GM23338 (cell line): ENCODE measurements around the gene CASP2. TPM values are rescaled to one million over a fixed set of nuclear protein-coding genes. Genes with fewer than 3 reads are reported as not detected.

Source experiments
- ATAC-seq: fragments of 200-7000 bp; cut with Tn5 transposase; 3 replicates; pipeline ENCODE4 v1.9.1; 2020
- DNase-seq: peaks from one replicate; pipeline ENCODE4 v3.0.0-alpha.2; 2015; ENCODE audit warnings: low spot score
- H2AFZ ChIP-seq: fragments of 200-600 bp; sonication (generic); 2 replicates; pipeline ENCODE4 v1.8.0; 2016; ENCODE audit warnings: antibody characterized with exemption, mild to moderate bottlenecking, moderate library complexity
- H3F3A ChIP-seq: fragments of 200-600 bp; sonication (generic); replicated peaks from 2 replicates; pipeline ENCODE4 v1.8.0; 2017; ENCODE audit warnings: antibody characterized with exemption, mixed run types, low read depth
- H3K27ac ChIP-seq: fragments of 200-600 bp; sonication (generic); 2 replicates; pipeline ENCODE4 v1.6.1; 2016; ENCODE audit warnings: low read depth
- H3K27me3 ChIP-seq: fragments of 200-600 bp; sonication (generic); 2 replicates; pipeline ENCODE4 v1.8.0; 2016; ENCODE audit warnings: mild to moderate bottlenecking, mixed run types, moderate library complexity; ENCODE audit not compliant: insufficient read depth
- H3K36me3 ChIP-seq: fragments of 200-600 bp; sonication (generic); 2 replicates; pipeline ENCODE4 v1.8.0; 2016; ENCODE audit warnings: mild to moderate bottlenecking; ENCODE audit not compliant: insufficient read depth
- H3K4me1 ChIP-seq: fragments of 200-600 bp; sonication (generic); 2 replicates; pipeline ENCODE4 v1.8.0; 2016; ENCODE audit warnings: mild to moderate bottlenecking, moderate library complexity; ENCODE audit not compliant: insufficient read depth
- H3K4me2 ChIP-seq: fragments of 200-600 bp; sonication (generic); 2 replicates; pipeline ENCODE4 v1.7.1; 2017; ENCODE audit warnings: mixed run types
- H3K4me3 ChIP-seq: fragments of 200-600 bp; sonication (generic); 2 replicates; pipeline ENCODE4 v1.6.1; 2016; ENCODE audit warnings: mixed run types
- H3K79me2 ChIP-seq: fragments of 200-600 bp; sonication (generic); replicated peaks from 2 replicates; pipeline ENCODE4 v1.8.0; 2017; ENCODE audit warnings: mild to moderate bottlenecking; ENCODE audit not compliant: insufficient read depth
- H3K9me2 ChIP-seq: fragments of 200-600 bp; sonication (generic); 2 replicates; pipeline ENCODE4 v1.8.0; 2017; ENCODE audit not compliant: insufficient read depth
- H4K20me1 ChIP-seq: fragments of 200-600 bp; sonication (generic); replicated peaks from 2 replicates; pipeline ENCODE4 v1.8.0; 2017; ENCODE audit warnings: mild to moderate bottlenecking; ENCODE audit not compliant: insufficient read depth
- H3K27ac Mint-ChIP-seq: 2 replicates; pipeline ENCODE4 v1.8.0; 2020; ENCODE audit warnings: inconsistent platforms, mild to moderate bottlenecking, moderate library complexity, mixed read lengths
- H3K27me3 Mint-ChIP-seq: 3 replicates; pipeline ENCODE4 v1.8.0; 2022; ENCODE audit warnings: low read depth, mild to moderate bottlenecking, moderate library complexity, mixed read lengths, inconsistent platforms; ENCODE audit not compliant: insufficient read depth, poor library complexity
- H3K36me3 Mint-ChIP-seq: 3 replicates; pipeline ENCODE4 v1.8.0; 2021; ENCODE audit warnings: low read depth, mild to moderate bottlenecking, inconsistent platforms, moderate library complexity, mixed read lengths
- H3K4me1 Mint-ChIP-seq: 3 replicates; pipeline ENCODE4 v1.8.0; 2020; ENCODE audit warnings: mild to moderate bottlenecking, inconsistent platforms, mixed read lengths
- H3K4me3 Mint-ChIP-seq: 3 replicates; pipeline ENCODE4 v1.8.0; 2021; ENCODE audit warnings: moderate library complexity, mild to moderate bottlenecking, inconsistent platforms, mixed read lengths
- H3K9me3 Mint-ChIP-seq: 3 replicates; pipeline ENCODE4 v1.8.0; 2020; ENCODE audit warnings: moderate library complexity, mild to moderate bottlenecking, inconsistent platforms, mixed read lengths
- EZH2 ChIP-seq: fragments of 200-600 bp; sonication (generic); IDR thresholded peaks from one replicate; pipeline ENCODE4 v1.8.0; 2017; ENCODE audit warnings: antibody characterized with exemption, mild to moderate bottlenecking, low read depth; ENCODE audit not compliant: unreplicated experiment
- JUNB ChIP-seq: IDR thresholded peaks from one replicate; pipeline ENCODE4 v1.6.1; 2016; ENCODE audit warnings: antibody characterized with exemption; ENCODE audit not compliant: unreplicated experiment
- NANOG ChIP-seq: IDR thresholded peaks from 2 replicates; pipeline ENCODE4 v1.6.1; 2016; ENCODE audit warnings: antibody characterized with exemption, borderline replicate concordance
- REST ChIP-seq: IDR thresholded peaks from one replicate; pipeline ENCODE4 v1.6.1; 2018; ENCODE audit warnings: antibody characterized with exemption; ENCODE audit not compliant: unreplicated experiment
- STAT1 ChIP-seq: IDR thresholded peaks from one replicate; pipeline ENCODE4 v1.6.1; 2016; ENCODE audit warnings: antibody characterized with exemption; ENCODE audit not compliant: unreplicated experiment
- ZNF331 ChIP-seq: fragments of 250-450 bp; sonication (Bioruptor Pico); IDR thresholded peaks from 2 replicates; pipeline ENCODE4 v1.5.0; 2020; ENCODE audit warnings: low read depth, mild to moderate bottlenecking, moderate library complexity
- ZNF462 ChIP-seq: fragments of 250-450 bp; sonication (Bioruptor Pico); IDR thresholded peaks from 2 replicates; pipeline ENCODE4 v1.5.0; 2020; ENCODE audit warnings: mild to moderate bottlenecking, moderate library complexity
- polyA plus RNA-seq: library from polyadenylated mRNA; unstranded; fragments of >200 nt; fragmentation: Nextera tagmentation; extraction: Ambion mirVana; gene quantifications from 2 replicates; pipeline ENCODE4 v1.2.1, GENCODE V29; 2016
- total RNA-seq: library from RNA; depleted of rRNA; stranded (reverse); fragments of >200 nt; shearing (Covaris generic); gene quantifications from 2 replicates; pipeline ENCODE4 v1.2.3, GENCODE V29; 2014
- TF ChIP-seq, protein P1 (sequence below): IDR thresholded peaks from 2 replicates; pipeline ENCODE4 v1.6.1; 2016; ENCODE audit warnings: antibody characterized with exemption

CASP2 gene
- total and polyA plus RNA-seq, 2 experiments from 2014 or later: 17.7 to 21.8 TPM

GRCh38 chr7:143269251-143269650 is 18.9 kb upstream of the CASP2 start (continued):
- no peak for TF ChIP-seq REST
- no peak for TF ChIP-seq STAT1
- TF ChIP-seq NANOG: no peak

DNA sequence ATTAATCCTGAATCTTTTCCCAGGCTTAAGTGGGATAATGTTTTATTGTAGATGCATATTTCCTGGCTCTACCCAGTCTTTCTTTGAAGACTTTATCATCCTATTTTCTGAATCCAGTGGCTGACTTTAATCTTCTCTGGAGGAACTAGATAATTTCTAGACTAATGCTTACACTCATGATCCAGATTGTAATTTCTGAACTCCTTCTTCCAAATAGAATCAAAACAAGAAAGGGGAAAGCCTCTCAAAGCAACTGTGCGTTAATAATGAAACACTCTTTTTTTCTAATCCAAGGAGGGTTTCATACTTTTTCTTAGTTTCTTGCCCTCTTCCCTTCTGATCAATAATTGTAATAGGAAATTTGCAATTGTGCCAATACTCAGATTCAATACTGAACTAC is 16.9 kb upstream of the CASP2 start:
- Histone ChIP-seq H3F3A (no peaks in the 10 kb centered on the region), H3K27me3 (no peaks in the 10 kb centered on the region), H3K9me2 (no peaks in the 10 kb centered on the region), H2AFZ (no peak overlapping the region), H4K20me1 (no peaks in the 10 kb centered on the region), H3K36me3 (no peaks in the 10 kb centered on the region; the same call in 1 of the 2 replicates), H3K4me1 (no peaks in the 10 kb centered on the region), H3K27ac (no peak overlapping the region), H3K4me2 (no peak overlapping the region), H3K4me3 (no peak overlapping the region), H3K79me2 (no peaks in the 10 kb centered on the region)
- Mint-ChIP-seq H3K4me1 (no peaks in the 10 kb centered on the region), H3K36me3 (peaks cover 7% of the 10 kb centered on the region; the same call in 2 of the 3 replicates), H3K27ac (no peak overlapping the region), H3K4me3 (no peak overlapping the region), H3K9me3 (no peaks in the 10 kb centered on the region; the same call in 2 of the 3 replicates), H3K27me3 (no peaks in the 10 kb centered on the region)
- DNase-seq: no peak
- TF ChIP-seq NANOG (no peak), STAT1 (no peak), JUNB (no peak), ZNF331 (CRISPR knock-in tag) (no peak), REST (no peak), ZNF462 (CRISPR knock-in tag) (no peak), EZH2 (no peak)
- TF ChIP-seq, protein P1, sequence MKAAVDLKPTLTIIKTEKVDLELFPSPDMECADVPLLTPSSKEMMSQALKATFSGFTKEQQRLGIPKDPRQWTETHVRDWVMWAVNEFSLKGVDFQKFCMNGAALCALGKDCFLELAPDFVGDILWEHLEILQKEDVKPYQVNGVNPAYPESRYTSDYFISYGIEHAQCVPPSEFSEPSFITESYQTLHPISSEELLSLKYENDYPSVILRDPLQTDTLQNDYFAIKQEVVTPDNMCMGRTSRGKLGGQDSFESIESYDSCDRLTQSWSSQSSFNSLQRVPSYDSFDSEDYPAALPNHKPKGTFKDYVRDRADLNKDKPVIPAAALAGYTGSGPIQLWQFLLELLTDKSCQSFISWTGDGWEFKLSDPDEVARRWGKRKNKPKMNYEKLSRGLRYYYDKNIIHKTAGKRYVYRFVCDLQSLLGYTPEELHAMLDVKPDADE: no peak
- no peak for ATAC-seq
